GM12891 (cell line): ENCODE measurements around the gene SSNA1.

ENCODE experiments used
- POLR2A ChIP-seq: IDR thresholded peaks from 2 replicates; pipeline ENCODE4 v1.6.1; 2011; ENCODE audit warnings: low read depth, low read length, control low read depth
- POLR2AphosphoS5 ChIP-seq: IDR thresholded peaks from 2 replicates; pipeline ENCODE4 v1.6.1; 2011; ENCODE audit warnings: low read depth, low read length, control low read depth
- SPI1 ChIP-seq: IDR thresholded peaks from 2 replicates; pipeline ENCODE4 v1.6.1; 2011; ENCODE audit warnings: low read depth, low read length, control low read depth
- TAF1 ChIP-seq: IDR thresholded peaks from 2 replicates; pipeline ENCODE4 v1.6.1; 2011; ENCODE audit warnings: low read depth, low read length, control low read depth

DNA sequence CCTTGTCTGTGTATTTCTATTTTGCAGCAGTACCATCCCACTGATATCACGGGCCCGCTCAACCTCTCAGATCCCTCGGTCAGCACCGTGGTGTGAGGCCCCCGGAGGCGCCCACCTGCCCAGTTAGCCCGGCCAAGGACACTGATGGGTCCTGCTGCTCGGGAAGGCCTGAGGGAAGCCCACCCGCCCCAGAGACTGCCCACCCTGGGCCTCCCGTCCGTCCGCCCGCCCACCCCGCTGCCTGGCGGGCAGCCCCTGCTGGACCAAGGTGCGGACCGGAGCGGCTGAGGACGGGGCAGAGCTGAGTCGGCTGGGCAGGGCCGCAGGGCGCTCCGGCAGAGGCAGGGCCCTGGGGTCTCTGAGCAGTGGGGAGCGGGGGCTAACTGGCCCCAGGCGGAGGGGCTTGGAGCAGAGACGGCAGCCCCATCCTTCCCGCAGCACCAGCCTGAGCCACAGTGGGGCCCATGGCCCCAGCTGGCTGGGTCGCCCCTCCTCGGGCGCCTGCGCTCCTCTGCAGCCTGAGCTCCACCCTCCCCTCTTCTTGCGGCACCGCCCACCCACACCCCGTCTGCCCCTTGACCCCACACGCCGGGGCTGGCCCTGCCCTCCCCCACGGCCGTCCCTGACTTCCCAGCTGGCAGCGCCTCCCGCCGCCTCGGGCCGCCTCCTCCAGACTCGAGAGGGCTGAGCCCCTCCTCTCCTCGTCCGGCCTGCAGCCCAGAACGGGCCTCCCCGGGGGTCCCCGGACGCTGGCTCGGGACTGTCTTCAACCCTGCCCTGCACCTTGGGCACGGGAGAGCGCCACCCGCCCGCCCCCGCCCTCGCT is 20.5 kb upstream of the SSNA1 start:
- TF ChIP-seq POLR2AphosphoS5, result no peak
- TF ChIP-seq POLR2A, result no peak
- no peak for TF ChIP-seq TAF1
- TF ChIP-seq SPI1, result no peak
